ENCODE results near the gene CDHR1.

CDHR1 gene

GRCh38 chr10:84256510-84257342 is 62.4 kb downstream of the CDHR1 start:
- H3K4me3 ChIP-seq (replicated peaks in 1 of 2; ENCODE audit: low read depth in 2 of 2, low read length in 2 of 2): peak overlapping the region in 1 of 2 donors; percentile 7
- peak; percentile 81 for TF ChIP-seq CTCF (IDR thresholded peaks at IDR 0.05; ENCODE audit: low read depth, low read length)
- peak; percentile 65 to 67 for DNase-seq (ENCODE audit: low read depth in 2 of 2)

GRCh38 chr10:84257343-84258020 is 63.1 kb downstream of the CDHR1 start:
- H3K4me3 ChIP-seq (replicated peaks in 1 of 2; ENCODE audit: low read depth in 2 of 2, low read length in 2 of 2): no peak overlapping the region
- no peak for TF ChIP-seq CTCF (IDR thresholded peaks at IDR 0.05; ENCODE audit: low read depth, low read length)
- DNase-seq (ENCODE audit: low read depth in 2 of 2): no peak

- no peak for TF ChIP-seq CTCF (IDR thresholded peaks at IDR 0.05; ENCODE audit: low read depth, low read length)
- no peak for DNase-seq (ENCODE audit: low read depth in 2 of 2)
These were observed 63.8 kb downstream of the CDHR1 start for GRCh38 chr10:84258034-84258695.

GRCh38 chr10:84261236-84261915 is 67.0 kb downstream of the CDHR1 start:
- no peak for TF ChIP-seq CTCF (IDR thresholded peaks at IDR 0.05; ENCODE audit: low read depth, low read length)

More at GRCh38 chr10:84258034-84258695, 63.8 kb downstream of the CDHR1 start:
- H3K4me3 ChIP-seq (replicated peaks in 1 of 2; ENCODE audit: low read depth in 2 of 2, low read length in 2 of 2): no peak overlapping the region

GRCh38 chr10:84262190-84262956 is 68.0 kb downstream of the CDHR1 start:
- DNase-seq (ENCODE audit: low read depth in 2 of 2): no peak
- TF ChIP-seq CTCF (IDR thresholded peaks at IDR 0.05; ENCODE audit: low read depth, low read length): no peak

More at GRCh38 chr10:84261236-84261915, 67.0 kb downstream of the CDHR1 start:
- DNase-seq (ENCODE audit: low read depth in 2 of 2): no peak
- no peak overlapping the region for H3K4me3 ChIP-seq (replicated peaks in 1 of 2; ENCODE audit: low read depth in 2 of 2, low read length in 2 of 2)

GRCh38 chr10:84263716-84264115 is 69.4 kb downstream of the CDHR1 start:
- TF ChIP-seq CTCF (IDR thresholded peaks at IDR 0.05; ENCODE audit: low read depth, low read length): no peak
- no peak overlapping the region for H3K4me3 ChIP-seq (replicated peaks in 1 of 2; ENCODE audit: low read depth in 2 of 2, low read length in 2 of 2)
- DNase-seq (ENCODE audit: low read depth in 2 of 2): no peak

More at GRCh38 chr10:84262190-84262956, 68.0 kb downstream of the CDHR1 start:
- no peak overlapping the region for H3K4me3 ChIP-seq (replicated peaks in 1 of 2; ENCODE audit: low read depth in 2 of 2, low read length in 2 of 2)
